Osteocyte (in vitro differentiated cells): ENCODE results near the gene TMEM255A. TPM values are rescaled to one million over a fixed set of nuclear protein-coding genes. Genes with fewer than 3 reads are reported as not detected.

Source experiments
- DNase-seq: peaks from one replicate; pipeline ENCODE4 v3.0.0; 2021; ENCODE audit warnings: mixed read lengths; ENCODE audit not compliant: unreplicated experiment; ENCODE audit errors: extremely low spot score
- H3K27ac Mint-ChIP-seq: one replicate; pipeline ENCODE4 v1.8.0; 2021; ENCODE audit warnings: mild to moderate bottlenecking, mixed read lengths; ENCODE audit not compliant: unreplicated experiment
- H3K27me3 Mint-ChIP-seq: one replicate; pipeline ENCODE4 v1.8.0; 2021; ENCODE audit warnings: mixed read lengths; ENCODE audit not compliant: unreplicated experiment
- H3K36me3 Mint-ChIP-seq: one replicate; pipeline ENCODE4 v1.8.0; 2021; ENCODE audit warnings: mixed read lengths; ENCODE audit not compliant: unreplicated experiment
- H3K4me1 Mint-ChIP-seq: one replicate; pipeline ENCODE4 v1.8.0; 2021; ENCODE audit warnings: mixed read lengths; ENCODE audit not compliant: unreplicated experiment
- H3K4me3 Mint-ChIP-seq: one replicate; pipeline ENCODE4 v1.8.0; 2021; ENCODE audit warnings: mild to moderate bottlenecking, moderate library complexity, mixed read lengths; ENCODE audit not compliant: unreplicated experiment
- H3K9me3 Mint-ChIP-seq: one replicate; pipeline ENCODE4 v1.8.0; 2021; ENCODE audit warnings: mixed read lengths; ENCODE audit not compliant: unreplicated experiment
- total RNA-seq: library from RNA; stranded (reverse); gene quantifications from 2 replicates; pipeline ENCODE4 v1.2.1, GENCODE V29; 2021
- TF ChIP-seq, protein P1 (sequence below): fragments of 200-600 bp; sonication (generic); IDR thresholded peaks from 2 replicates; pipeline ENCODE4 v1.5.0; 2021; ENCODE audit warnings: antibody characterized with exemption, mild to moderate bottlenecking, moderate library complexity

The TMEM255A gene
- total RNA-seq, 1 donor from 2014 or later = 0.16 TPM

DNA sequence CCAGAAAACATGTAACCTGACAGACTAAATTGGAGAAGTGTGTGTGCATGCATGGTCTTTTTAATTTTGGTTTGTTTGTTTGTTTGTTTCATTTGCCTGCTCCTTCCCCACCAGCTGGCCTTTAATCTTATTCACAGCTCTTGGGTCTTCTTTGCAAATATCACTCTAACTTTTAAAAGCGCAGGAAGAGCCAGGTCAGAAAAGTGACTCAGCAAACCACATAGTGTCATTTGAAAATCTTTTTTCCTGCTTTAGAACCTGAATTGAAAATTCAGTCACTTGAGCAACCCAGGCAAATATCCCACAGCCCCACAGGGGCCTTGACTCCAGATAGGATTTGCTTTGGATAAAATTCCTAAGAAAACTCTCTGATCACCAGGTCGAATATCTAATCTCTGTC, 4.6 kb downstream of the TMEM255A start:
- Mint-ChIP-seq H3K27me3 (peaks cover 32% of the 10 kb centered on the region), H3K4me3 (no peak overlapping the region), H3K27ac (no peak overlapping the region), H3K4me1 (peaks cover 27% of the 10 kb centered on the region), H3K9me3 (no peaks in the 10 kb centered on the region), H3K36me3 (no peaks in the 10 kb centered on the region)
- TF ChIP-seq, protein P1, sequence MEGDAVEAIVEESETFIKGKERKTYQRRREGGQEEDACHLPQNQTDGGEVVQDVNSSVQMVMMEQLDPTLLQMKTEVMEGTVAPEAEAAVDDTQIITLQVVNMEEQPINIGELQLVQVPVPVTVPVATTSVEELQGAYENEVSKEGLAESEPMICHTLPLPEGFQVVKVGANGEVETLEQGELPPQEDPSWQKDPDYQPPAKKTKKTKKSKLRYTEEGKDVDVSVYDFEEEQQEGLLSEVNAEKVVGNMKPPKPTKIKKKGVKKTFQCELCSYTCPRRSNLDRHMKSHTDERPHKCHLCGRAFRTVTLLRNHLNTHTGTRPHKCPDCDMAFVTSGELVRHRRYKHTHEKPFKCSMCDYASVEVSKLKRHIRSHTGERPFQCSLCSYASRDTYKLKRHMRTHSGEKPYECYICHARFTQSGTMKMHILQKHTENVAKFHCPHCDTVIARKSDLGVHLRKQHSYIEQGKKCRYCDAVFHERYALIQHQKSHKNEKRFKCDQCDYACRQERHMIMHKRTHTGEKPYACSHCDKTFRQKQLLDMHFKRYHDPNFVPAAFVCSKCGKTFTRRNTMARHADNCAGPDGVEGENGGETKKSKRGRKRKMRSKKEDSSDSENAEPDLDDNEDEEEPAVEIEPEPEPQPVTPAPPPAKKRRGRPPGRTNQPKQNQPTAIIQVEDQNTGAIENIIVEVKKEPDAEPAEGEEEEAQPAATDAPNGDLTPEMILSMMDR = no peak
- DNase-seq = no peak

GRCh38 chrX:120305531-120306141, 5.6 kb downstream of the TMEM255A start:
- Mint-ChIP-seq H3K27ac (no peak overlapping the region), H3K36me3 (no peaks in the 10 kb centered on the region), H3K27me3 (peaks cover 32% of the 10 kb centered on the region), H3K4me1 (peaks cover 27% of the 10 kb centered on the region), H3K4me3 (no peak overlapping the region), H3K9me3 (no peaks in the 10 kb centered on the region)
- no peak for DNase-seq
- TF ChIP-seq, protein P1 = no peak

DNA sequence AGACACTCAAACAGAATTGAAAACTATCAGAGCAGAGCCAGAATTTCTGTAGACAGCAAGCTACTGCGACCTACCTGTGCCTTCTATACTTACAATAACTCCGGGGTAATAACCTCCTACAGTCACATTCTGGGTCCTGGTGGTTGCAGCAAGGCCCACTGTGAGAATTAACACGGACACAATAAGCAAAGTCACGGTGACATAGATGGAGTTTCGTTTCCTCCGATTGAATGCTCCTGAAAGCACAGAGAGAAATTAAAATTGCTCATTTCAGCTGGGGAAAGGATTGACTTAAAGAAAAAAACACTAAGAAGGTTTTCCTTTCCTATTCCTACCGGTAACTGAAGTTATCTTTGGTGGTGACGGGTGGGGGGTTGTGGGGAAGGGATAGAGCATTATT, 7.0 kb downstream of the TMEM255A start:
- TF ChIP-seq, protein P1 = no peak
- H3K9me3 Mint-ChIP-seq = no peaks in the 10 kb centered on the region
- peaks cover 20% of the 10 kb centered on the region for H3K27me3 Mint-ChIP-seq
- no peak overlapping the region for H3K4me3 Mint-ChIP-seq
- peaks cover 15% of the 10 kb centered on the region for H3K4me1 Mint-ChIP-seq
- no peak overlapping the region for H3K27ac Mint-ChIP-seq
- H3K36me3 Mint-ChIP-seq = no peaks in the 10 kb centered on the region
- DNase-seq = no peak

DNA sequence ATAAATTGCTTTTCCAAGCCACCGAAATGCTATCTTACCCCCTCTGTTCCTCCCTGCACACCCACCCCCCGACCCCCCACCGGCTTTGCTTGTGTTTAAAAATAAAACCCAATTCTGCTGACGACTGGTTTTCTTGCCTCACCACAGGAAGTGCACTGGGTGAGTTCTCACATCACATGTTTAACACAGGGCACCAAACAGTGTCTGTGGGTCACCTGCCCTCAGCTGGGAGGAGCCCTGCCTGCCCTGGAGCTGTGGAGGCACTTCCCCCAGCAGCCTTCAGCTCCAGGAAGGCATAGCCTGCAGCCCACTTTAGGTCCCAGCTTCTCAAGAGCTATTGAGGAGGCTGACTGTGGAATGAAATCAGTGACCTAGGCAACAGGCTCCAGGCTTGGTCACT, 8.8 kb downstream of the TMEM255A start:
- no peak overlapping the region for H3K4me3 Mint-ChIP-seq
- H3K27me3 Mint-ChIP-seq = peaks cover 8% of the 10 kb centered on the region
- no peak overlapping the region for H3K27ac Mint-ChIP-seq
- peaks cover 13% of the 10 kb centered on the region for H3K4me1 Mint-ChIP-seq
- H3K36me3 Mint-ChIP-seq = no peaks in the 10 kb centered on the region
- peaks cover 2% of the 10 kb centered on the region for H3K9me3 Mint-ChIP-seq
- DNase-seq = no peak
- TF ChIP-seq, protein P1 = no peak

- peaks cover 4% of the 10 kb centered on the region for H3K27me3 Mint-ChIP-seq
These were observed 9.3 kb downstream of the TMEM255A start for GRCh38 chrX:120301960-120302359.

More at GRCh38 chrX:120301960-120302359, 9.3 kb downstream of the TMEM255A start:
- Mint-ChIP-seq H3K4me1 (peaks cover 13% of the 10 kb centered on the region), H3K27ac (peak overlapping the region; percentile 32), H3K36me3 (no peaks in the 10 kb centered on the region), H3K9me3 (peaks cover 6% of the 10 kb centered on the region), H3K4me3 (no peak overlapping the region)
- TF ChIP-seq, protein P1 = no peak
- no peak for DNase-seq
